Caco-2 (cell line): ENCODE results near the gene PRKACA. TPM values are rescaled to one million over a fixed set of nuclear protein-coding genes. Genes with fewer than 3 reads are reported as not detected.
"Not testable (repeated sequence)": the region's sequence is repeated elsewhere in the genome, so short reads cannot be mapped to it uniquely, and the experiment has no call there.

Experiments
- BruUV-seq: library from RNA; stranded (reverse); fragments of 400-500 nt; replicated peaks from 2 replicates; lab custom pipeline; 2021; lab: Mats Ljungman, UMichigan
- CTCF ChIA-PET: fragments of 300-600 bp; sonication (Branson Sonifier 250); formaldehyde crosslinking; loops from one replicate; lab custom pipeline; 2022; ENCODE audit warnings: antibody characterized with exemption; lab: Charles Lee
- POLR2A ChIA-PET: fragments of 300-600 bp; sonication (Branson Sonifier 250); formaldehyde crosslinking; loops from one replicate; lab custom pipeline; 2022; ENCODE audit warnings: antibody characterized with exemption; lab: Charles Lee
- DNase-seq, 2 experiments: peaks; one replicate each; pipeline versions ENCODE4 v3.0.0 to v3.0.0-alpha.2; 2020 to 2022
- H3K27me3 ChIP-seq: replicated peaks from 2 replicates; pipeline ENCODE4 v1.6.0; 2011; ENCODE audit warnings: low read length; ENCODE audit not compliant: control insufficient read depth, insufficient read depth
- H3K36me3 ChIP-seq: 2 replicates; pipeline ENCODE4 v1.5.1; 2011; ENCODE audit warnings: low read length; ENCODE audit not compliant: control insufficient read depth, insufficient read depth
- H3K4me1 ChIP-seq: fragments of 250-450 bp; sonication (Bioruptor Pico); 2 replicates; pipeline ENCODE4 v1.5.1; 2020; ENCODE audit warnings: mild to moderate bottlenecking
- H3K4me3 ChIP-seq: 2 replicates; pipeline ENCODE4 v1.5.1; 2011; ENCODE audit warnings: low read depth, mild to moderate bottlenecking, control low read depth, low read length
- H3K9me3 ChIP-seq: fragments of 250-450 bp; sonication (Bioruptor Pico); 2 replicates; pipeline ENCODE4 v1.5.1; 2020; ENCODE audit warnings: mild to moderate bottlenecking, moderate library complexity
- H3K27ac Mint-ChIP-seq: one replicate; pipeline ENCODE4 v1.8.0; 2022; ENCODE audit warnings: mixed read lengths; ENCODE audit not compliant: unreplicated experiment
- H3K27me3 Mint-ChIP-seq: one replicate; pipeline ENCODE4 v1.8.0; 2022; ENCODE audit warnings: mixed read lengths; ENCODE audit not compliant: insufficient read depth, unreplicated experiment
- H3K36me3 Mint-ChIP-seq: one replicate; pipeline ENCODE4 v1.8.0; 2022; ENCODE audit warnings: mild to moderate bottlenecking, mixed read lengths; ENCODE audit not compliant: insufficient read depth, unreplicated experiment
- H3K4me1 Mint-ChIP-seq: one replicate; pipeline ENCODE4 v1.8.0; 2022; ENCODE audit warnings: low read depth, mixed read lengths; ENCODE audit not compliant: unreplicated experiment
- H3K4me3 Mint-ChIP-seq: one replicate; pipeline ENCODE4 v1.8.0; 2022; ENCODE audit warnings: mild to moderate bottlenecking, moderate library complexity, mixed read lengths; ENCODE audit not compliant: unreplicated experiment
- H3K9me3 Mint-ChIP-seq: one replicate; pipeline ENCODE4 v1.8.0; 2022; ENCODE audit warnings: mixed read lengths; ENCODE audit not compliant: unreplicated experiment
- CTCF ChIP-seq, 2 experiments: fragments of 200-600 bp in 1 of 2; IDR thresholded peaks; 1 replicate in 1 of 2; 2 replicates in 1 of 2; pipeline versions ENCODE4 v1.5.1 to v1.8.0; 2011 to 2022; ENCODE audit warnings: antibody characterized with exemption in 1 of 2, control low read depth in 1 of 2, inconsistent platforms in 1 of 2, low read depth in 1 of 2, low read length in 1 of 2, mild to moderate bottlenecking in 1 of 2, moderate library complexity in 1 of 2; ENCODE audit not compliant: insufficient read depth in 1 of 2, severe bottlenecking in 1 of 2, unreplicated experiment in 1 of 2
- intact Hi-C: fragments of 100-400 bp; cut with micrococcal nuclease; formaldehyde crosslinking; loops from one replicate; pipeline ENCODE4 v1.10.0; 2022; ENCODE audit not compliant: unreplicated experiment
- total RNA-seq: library from RNA; stranded (reverse); gene quantifications from 2 replicates; pipeline ENCODE4 v1.2.3, GENCODE V29; 2022

PRKACA gene
- total RNA-seq, 1 experiment from 2014 or later: 51.9 TPM

- CTCF ChIA-PET: interaction anchor here (1.4 kb wide), 1 partner anchor 17 kb away, joined by 5 read pairs; the partner anchor contains the start of gene IL27RA
Observed at GRCh38 chr19:14048443-14049153, 69.0 kb downstream of the PRKACA start.

GRCh38 chr19:14047866-14048265, 69.7 kb downstream of the PRKACA start:
- H3K27me3 Mint-ChIP-seq, DNase-seq, H3K4me3 ChIP-seq, H3K27me3 ChIP-seq, intact Hi-C loops, BruUV-seq, H3K36me3 Mint-ChIP-seq, H3K9me3 ChIP-seq, H3K4me1 Mint-ChIP-seq, H3K4me3 Mint-ChIP-seq, H3K9me3 Mint-ChIP-seq, H3K27ac Mint-ChIP-seq, POLR2A ChIA-PET, H3K36me3 ChIP-seq, H3K4me1 ChIP-seq: not testable (repeated sequence)
- CTCF ChIA-PET: interaction anchor here (0.6 to 1.4 kb wide), 3 partner anchors 16 to 34 kb away, joined by 4 to 7 read pairs (median 5); partner anchors contain the start of gene IL27RA

More at GRCh38 chr19:14048443-14049153, 69.0 kb downstream of the PRKACA start:
- peak in 1 of 2 experiments; percentile 71 for DNase-seq
- Histone ChIP-seq H3K4me3 (no peak overlapping the region), H3K9me3 (peaks cover 6% of the 10 kb centered on the region; the same call in 1 of the 2 replicates), H3K36me3 (no peaks in the 10 kb centered on the region), H3K4me1 (no peaks in the 10 kb centered on the region), H3K27me3 (no peaks in the 10 kb centered on the region)
- Mint-ChIP-seq H3K27me3 (no peaks in the 10 kb centered on the region), H3K9me3 (no peaks in the 10 kb centered on the region), H3K4me1 (no peaks in the 10 kb centered on the region), H3K36me3 (peaks cover 7% of the 10 kb centered on the region), H3K27ac (no peak overlapping the region), H3K4me3 (no peak overlapping the region)
- POLR2A ChIA-PET: no interaction called here
- intact Hi-C loops: no loop called here
- peak; percentile 67 to 76 for TF ChIP-seq CTCF (IDR thresholded peaks at IDR 0.05; ENCODE audit: insufficient read depth in 1 of 2, low read depth in 1 of 2, low read length in 1 of 2, severe bottlenecking in 1 of 2, unreplicated experiment in 1 of 2)
- no TSS peak for BruUV-seq

GRCh38 chr19:14042659-14043608, 74.6 kb downstream of the PRKACA start:
- H3K36me3 ChIP-seq, H3K27me3 ChIP-seq, POLR2A ChIA-PET, H3K4me1 Mint-ChIP-seq, H3K4me3 Mint-ChIP-seq, H3K4me3 ChIP-seq, H3K9me3 ChIP-seq, H3K36me3 Mint-ChIP-seq, H3K27me3 Mint-ChIP-seq, H3K9me3 Mint-ChIP-seq, BruUV-seq, H3K4me1 ChIP-seq, intact Hi-C loops: not testable (repeated sequence)
- peak overlapping the region; percentile 42 for H3K27ac Mint-ChIP-seq
- CTCF ChIA-PET: interaction anchor here (1.1 kb wide), 1 partner anchor 132 kb away, joined by 3 read pairs; no protein-coding TSS in a partner anchor
- peak in 1 of 2 experiments; percentile 50 for DNase-seq
- peak; percentile 23 to 32 for TF ChIP-seq CTCF (IDR thresholded peaks at IDR 0.05; ENCODE audit: insufficient read depth in 1 of 2, low read depth in 1 of 2, low read length in 1 of 2, severe bottlenecking in 1 of 2, unreplicated experiment in 1 of 2)

Other genes starting within 250 kb of the PRKACA start
- gene NANOS3, start 240.6 kb downstream of the PRKACA start, total RNA-seq: not detected in 2 replicates
- 17.3 and 17.4 TPM in 2 replicates for gene BRME1, start 211.6 kb downstream of the PRKACA start, total RNA-seq
- gene CC2D1A, start 211.6 kb downstream of the PRKACA start, total RNA-seq: 48.2 and 49.4 TPM in 2 replicates
- gene PODNL1, start 179.3 kb downstream of the PRKACA start, total RNA-seq: 0.72 TPM in 1 of 2 replicates, not detected in the other
- gene DCAF15, start 165.3 kb downstream of the PRKACA start, total RNA-seq: 41.1 and 43.0 TPM in 2 replicates
- 11.5 and 13.4 TPM in 2 replicates for gene RFX1, start 111.4 kb downstream of the PRKACA start, total RNA-seq
- not detected in 2 replicates for gene RLN3, start 89.6 kb downstream of the PRKACA start, total RNA-seq
- gene IL27RA, start 86.0 kb downstream of the PRKACA start, total RNA-seq: 4.7 and 5.6 TPM in 2 replicates
- 25.9 TPM in 2 replicates for gene PALM3, start 55.7 kb downstream of the PRKACA start, total RNA-seq
- gene MISP3, start 45.0 kb downstream of the PRKACA start, total RNA-seq: 5.2 TPM in 2 replicates
- not detected in 2 replicates for gene C19orf67, start 32.0 kb downstream of the PRKACA start, total RNA-seq
- 38.3 and 47.1 TPM in 2 replicates for gene SAMD1, start 27.0 kb downstream of the PRKACA start, total RNA-seq
- gene ASF1B, start 18.8 kb upstream of the PRKACA start, total RNA-seq: 37.7 and 40.2 TPM in 2 replicates
- 16.9 and 17.6 TPM in 2 replicates for gene ADGRL1, start 88.4 kb upstream of the PRKACA start, total RNA-seq